PC-3 (cell line): ENCODE data around the gene DEFB128.

Experiments
- EZH2 ChIP-seq: fragments of 300-600 bp; sonication (generic); IDR thresholded peaks from one replicate; pipeline ENCODE4 v1.6.1; 2017; ENCODE audit warnings: antibody characterized with exemption, mild to moderate bottlenecking, low read length; ENCODE audit not compliant: unreplicated experiment
- TF ChIP-seq, protein P1 (sequence below): fragments of 300-600 bp; sonication (generic); conservative IDR thresholded peaks from 2 replicates; pipeline ENCODE4 v1.5.1; 2017; ENCODE audit warnings: antibody characterized with exemption, low read depth, mild to moderate bottlenecking, low read length

DNA sequence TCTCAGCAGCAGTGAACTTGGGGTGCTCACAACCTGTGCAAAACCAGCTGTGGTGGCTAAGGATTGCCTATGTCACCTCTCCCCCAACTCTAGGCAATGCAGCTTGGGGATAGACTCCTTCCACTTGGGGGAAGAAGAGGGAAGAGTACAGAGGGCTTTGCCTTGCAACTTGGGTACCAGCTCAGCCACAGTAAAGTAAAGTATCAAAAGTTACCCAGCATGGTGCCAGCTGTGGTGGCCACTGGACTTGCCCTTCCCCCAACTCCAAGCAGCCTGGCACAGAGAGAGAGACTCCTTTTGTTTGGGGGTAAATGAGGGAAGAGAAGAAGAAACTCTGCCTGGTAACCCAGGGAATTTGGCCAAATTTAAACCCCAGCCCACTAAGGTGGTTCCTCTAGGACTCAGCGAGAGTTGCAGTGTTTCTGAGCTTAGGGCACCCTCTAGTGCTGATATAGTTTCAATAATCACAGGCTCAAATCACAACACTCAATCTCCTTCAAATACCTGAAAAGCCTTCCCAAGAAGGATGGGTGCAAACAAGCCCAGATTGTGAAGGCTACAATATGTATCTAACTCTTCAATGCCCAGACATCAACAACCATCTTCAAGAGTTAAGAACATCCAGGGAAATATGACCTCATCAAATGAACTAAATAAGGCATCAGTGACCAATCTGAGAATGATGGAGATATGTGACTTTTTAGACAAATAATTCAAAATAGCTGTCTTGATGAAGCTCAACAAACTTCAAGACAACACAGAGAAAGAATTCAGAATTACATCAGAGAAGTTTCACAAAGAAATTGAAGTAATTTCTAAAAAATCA is 30.0 kb upstream of the DEFB128 start:
- TF ChIP-seq, protein P1, sequence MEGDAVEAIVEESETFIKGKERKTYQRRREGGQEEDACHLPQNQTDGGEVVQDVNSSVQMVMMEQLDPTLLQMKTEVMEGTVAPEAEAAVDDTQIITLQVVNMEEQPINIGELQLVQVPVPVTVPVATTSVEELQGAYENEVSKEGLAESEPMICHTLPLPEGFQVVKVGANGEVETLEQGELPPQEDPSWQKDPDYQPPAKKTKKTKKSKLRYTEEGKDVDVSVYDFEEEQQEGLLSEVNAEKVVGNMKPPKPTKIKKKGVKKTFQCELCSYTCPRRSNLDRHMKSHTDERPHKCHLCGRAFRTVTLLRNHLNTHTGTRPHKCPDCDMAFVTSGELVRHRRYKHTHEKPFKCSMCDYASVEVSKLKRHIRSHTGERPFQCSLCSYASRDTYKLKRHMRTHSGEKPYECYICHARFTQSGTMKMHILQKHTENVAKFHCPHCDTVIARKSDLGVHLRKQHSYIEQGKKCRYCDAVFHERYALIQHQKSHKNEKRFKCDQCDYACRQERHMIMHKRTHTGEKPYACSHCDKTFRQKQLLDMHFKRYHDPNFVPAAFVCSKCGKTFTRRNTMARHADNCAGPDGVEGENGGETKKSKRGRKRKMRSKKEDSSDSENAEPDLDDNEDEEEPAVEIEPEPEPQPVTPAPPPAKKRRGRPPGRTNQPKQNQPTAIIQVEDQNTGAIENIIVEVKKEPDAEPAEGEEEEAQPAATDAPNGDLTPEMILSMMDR: peak; percentile 79
- no peak for TF ChIP-seq EZH2
